B cell (primary cell): ENCODE results near the gene LMO3. TPM values are rescaled to one million over a fixed set of nuclear protein-coding genes. Genes with fewer than 3 reads are reported as not detected.

Experiments
- ATAC-seq: fragments of 200-7000 bp; cut with Tn5 transposase; one replicate; pipeline ENCODE4 v1.10.0; 2021; ENCODE audit warnings: low read depth, mild to moderate bottlenecking, moderate number of reproducible peaks, moderate library complexity
- CTCF ChIA-PET: fragments of 350-600 bp; sonication (Branson Sonifier 250); formaldehyde crosslinking; loops from one replicate; lab custom pipeline; 2021; ENCODE audit warnings: antibody characterized with exemption, inconsistent platforms; lab: Charles Lee
- POLR2A ChIA-PET: fragments of 350-600 bp; sonication (Branson Sonifier 250); formaldehyde crosslinking; loops from one replicate; lab custom pipeline; 2021; ENCODE audit warnings: antibody characterized with exemption; lab: Charles Lee
- DNase-seq: peaks from one replicate; pipeline ENCODE4 v3.0.0; 2013
- H2AFZ ChIP-seq: 2 replicates; pipeline ENCODE4 v1.6.1; 2012; ENCODE audit warnings: mild to moderate bottlenecking, low read depth, low read length; ENCODE audit not compliant: insufficient read depth, poor library complexity, severe bottlenecking
- H3K27ac ChIP-seq, 2 donors: 1 replicate in 1 of 2; 2 replicates in 1 of 2; pipeline ENCODE4 v1.5.1; 2012 to 2013; ENCODE audit warnings: low read length in 2 of 2, mild to moderate bottlenecking in 2 of 2, moderate library complexity in 1 of 2
- H3K27me3 ChIP-seq, 4 experiments: fragments of 200-600 bp in 1 of 4; sonication (generic) in 1 of 4; replicated peaks in 1 of 4; 1 replicate in 2 of 4; 2 replicates in 2 of 4; pipeline versions ENCODE4 v1.6.1 to v1.7.0; 2013 to 2016; ENCODE audit warnings: low read length in 3 of 4, mild to moderate bottlenecking in 2 of 4, mixed read lengths in 1 of 4, moderate library complexity in 1 of 4; ENCODE audit not compliant: insufficient read depth in 4 of 4, control insufficient read depth in 3 of 4; ENCODE audit errors: control extremely low read depth in 1 of 4
- H3K36me3 ChIP-seq, 2 experiments: replicated peaks in 1 of 2; 1 replicate in 1 of 2; 2 replicates in 1 of 2; pipeline versions ENCODE4 v1.6.1 to v1.7.1; 2013; ENCODE audit warnings: low read length in 1 of 2; ENCODE audit not compliant: insufficient read depth in 2 of 2, control insufficient read depth in 1 of 2; ENCODE audit errors: control extremely low read depth in 1 of 2, extremely low read depth in 1 of 2
- H3K4me1 ChIP-seq, 2 donors: fragments of 200-600 bp in 1 of 2; sonication (generic) in 1 of 2; 1 replicate in 1 of 2; 2 replicates in 1 of 2; pipeline versions ENCODE4 v1.5.1 to v1.6.1; 2013 to 2017; ENCODE audit warnings: low read length in 2 of 2; ENCODE audit not compliant: control insufficient read depth in 2 of 2, insufficient read depth in 2 of 2
- H3K4me2 ChIP-seq: replicated peaks from 2 replicates; pipeline ENCODE3; 2012; ENCODE audit warnings: mild to moderate bottlenecking, low read depth, low read length; ENCODE audit not compliant: poor library complexity, severe bottlenecking
- H3K4me3 ChIP-seq, 5 experiments: fragments of 200-600 bp in 1 of 5; sonication (generic) in 1 of 5; 1 replicate in 3 of 5; 2 replicates in 2 of 5; pipeline versions ENCODE4 v1.5.1 to v1.7.0; 2011 to 2016; ENCODE audit warnings: low read length in 4 of 5, mild to moderate bottlenecking in 4 of 5, low read depth in 2 of 5, control low read depth in 1 of 5, moderate library complexity in 1 of 5; ENCODE audit not compliant: insufficient read depth in 1 of 5; ENCODE audit errors: control extremely low read depth in 1 of 5, extremely low read depth in 1 of 5
- H3K79me2 ChIP-seq: fragments of 200-600 bp; sonication (generic); one replicate; pipeline ENCODE4 v1.6.0; 2016; ENCODE audit warnings: low read length; ENCODE audit not compliant: control insufficient read depth, insufficient read depth
- H3K9ac ChIP-seq: fragments of 200-600 bp; sonication (generic); 2 replicates; pipeline ENCODE4 v1.6.1; 2017; ENCODE audit warnings: mild to moderate bottlenecking, low read length, moderate library complexity
- H3K9me3 ChIP-seq, 3 donors: one replicate each; pipeline versions ENCODE4 v1.6.1 to v1.7.1; 2013; ENCODE audit warnings: low read length in 2 of 3; ENCODE audit not compliant: control insufficient read depth in 2 of 3, insufficient read depth in 1 of 3; ENCODE audit errors: control extremely low read depth in 1 of 3
- H4K20me1 ChIP-seq: 2 replicates; pipeline ENCODE4 v1.6.0; 2012; ENCODE audit warnings: mild to moderate bottlenecking, low read length; ENCODE audit not compliant: insufficient read depth, control insufficient read depth, poor library complexity, severe bottlenecking
- H3K27ac Mint-ChIP-seq: one replicate; pipeline ENCODE4 v1.8.0; 2021; ENCODE audit warnings: mixed read lengths
- H3K27me3 Mint-ChIP-seq: one replicate; pipeline ENCODE4 v1.8.0; 2021; ENCODE audit warnings: mixed read lengths
- H3K4me1 Mint-ChIP-seq: one replicate; pipeline ENCODE4 v1.8.0; 2021; ENCODE audit warnings: mixed read lengths
- H3K4me3 Mint-ChIP-seq: one replicate; pipeline ENCODE4 v1.8.0; 2021; ENCODE audit warnings: mixed read lengths
- H3K9me3 Mint-ChIP-seq: one replicate; pipeline ENCODE4 v1.8.0; 2022; ENCODE audit warnings: mixed read lengths; ENCODE audit not compliant: insufficient read depth
- EZH2 ChIP-seq: IDR thresholded peaks from 2 replicates; pipeline ENCODE4 v1.6.1; 2012; ENCODE audit warnings: borderline replicate concordance, low read depth, mild to moderate bottlenecking, moderate library complexity, low read length; ENCODE audit not compliant: insufficient read depth, poor library complexity, severe bottlenecking
- WGBS: methylation state at CpG from one replicate; pipeline ENCODE4 v1.1.5; 2013; ENCODE audit warnings: missing lambda C conversion rate; ENCODE audit not compliant: insufficient coverage; 5-methylcytosine and 5-hydroxymethylcytosine counted together
- intact Hi-C: fragments of 100-400 bp; cut with micrococcal nuclease; formaldehyde crosslinking; loops from one replicate; pipeline ENCODE4 v1.10.0; 2022
- polyA plus RNA-seq: library from polyadenylated mRNA; depleted of rRNA; stranded (reverse); fragments of >200 nt; gene quantifications from 2 replicates; pipeline ENCODE4 v1.2.3, GENCODE V29; 2012
- total RNA-seq, 2 donors: library from RNA; stranded (reverse); fragments of 120-200 nt in 1 of 2; gene quantifications; 1 replicate in 1 of 2; 2 replicates in 1 of 2; pipeline versions ENCODE4 v1.2.3 to v1.2.4, GENCODE V29; 2013 to 2022
- TF ChIP-seq, protein P1 (sequence below): fragments of 200-600 bp; IDR thresholded peaks from one replicate; pipeline ENCODE4 v1.8.0; 2022; ENCODE audit warnings: antibody characterized with exemption, mild to moderate bottlenecking

The LMO3 gene
- total and polyA plus RNA-seq, 2 donors (not counting 1 experiment from before 2014, with no cell fraction given): not detected

DNA sequence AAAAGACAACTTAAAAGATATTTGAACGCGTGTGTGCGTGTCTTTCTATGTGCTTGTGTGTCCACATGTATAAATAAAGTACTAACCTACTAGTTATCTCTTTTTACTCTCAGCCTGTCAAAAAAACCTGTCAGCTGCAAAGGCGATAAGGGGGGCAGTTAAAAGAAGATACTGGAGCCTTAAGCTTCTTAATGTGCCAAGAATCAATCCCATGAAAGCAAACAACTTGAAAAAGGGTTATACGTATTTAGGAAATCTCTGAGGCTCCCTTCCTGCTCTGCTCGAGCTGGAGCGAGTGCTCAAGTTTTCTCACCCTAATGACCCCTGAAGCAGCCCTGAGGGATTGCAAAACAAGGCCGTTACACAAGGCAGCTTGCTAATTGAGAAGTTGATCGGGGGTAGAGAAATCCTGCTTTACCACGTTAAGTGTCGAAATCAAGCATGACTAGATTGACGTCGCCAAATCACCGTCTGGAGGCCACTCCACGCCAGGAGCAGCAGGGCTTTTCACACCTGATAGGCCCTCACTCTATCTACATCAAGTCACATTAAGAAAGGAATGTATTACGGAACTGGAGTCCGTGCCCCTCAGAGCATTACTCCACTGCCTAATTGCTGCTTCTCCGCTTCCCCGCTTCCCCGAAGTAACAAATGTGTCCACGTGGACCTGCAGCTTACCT lies 32.4 kb downstream of the LMO3 start:
- H4K20me1 ChIP-seq: no peaks in the 10 kb centered on the region
- DNase-seq (no peak), ATAC-seq (no peak)
- H3K27me3 ChIP-seq: no peaks in the 10 kb centered on the region
- no peak overlapping the region for H3K27ac ChIP-seq
- POLR2A ChIA-PET: no interaction called here
- H3K4me2 ChIP-seq: no peak overlapping the region
- Mint-ChIP-seq H3K4me3 (no peak overlapping the region), H3K9me3 (no peaks in the 10 kb centered on the region), H3K27me3 (no peaks in the 10 kb centered on the region), H3K4me1 (no peaks in the 10 kb centered on the region), H3K27ac (no peak overlapping the region)
- TF ChIP-seq EZH2: no peak
- TF ChIP-seq, protein P1, sequence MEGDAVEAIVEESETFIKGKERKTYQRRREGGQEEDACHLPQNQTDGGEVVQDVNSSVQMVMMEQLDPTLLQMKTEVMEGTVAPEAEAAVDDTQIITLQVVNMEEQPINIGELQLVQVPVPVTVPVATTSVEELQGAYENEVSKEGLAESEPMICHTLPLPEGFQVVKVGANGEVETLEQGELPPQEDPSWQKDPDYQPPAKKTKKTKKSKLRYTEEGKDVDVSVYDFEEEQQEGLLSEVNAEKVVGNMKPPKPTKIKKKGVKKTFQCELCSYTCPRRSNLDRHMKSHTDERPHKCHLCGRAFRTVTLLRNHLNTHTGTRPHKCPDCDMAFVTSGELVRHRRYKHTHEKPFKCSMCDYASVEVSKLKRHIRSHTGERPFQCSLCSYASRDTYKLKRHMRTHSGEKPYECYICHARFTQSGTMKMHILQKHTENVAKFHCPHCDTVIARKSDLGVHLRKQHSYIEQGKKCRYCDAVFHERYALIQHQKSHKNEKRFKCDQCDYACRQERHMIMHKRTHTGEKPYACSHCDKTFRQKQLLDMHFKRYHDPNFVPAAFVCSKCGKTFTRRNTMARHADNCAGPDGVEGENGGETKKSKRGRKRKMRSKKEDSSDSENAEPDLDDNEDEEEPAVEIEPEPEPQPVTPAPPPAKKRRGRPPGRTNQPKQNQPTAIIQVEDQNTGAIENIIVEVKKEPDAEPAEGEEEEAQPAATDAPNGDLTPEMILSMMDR: no peak
- H2AFZ ChIP-seq: no peak overlapping the region
- intact Hi-C loops: no loop called here
- no peak overlapping the region for H3K4me3 ChIP-seq
- H3K9ac ChIP-seq: no peak overlapping the region
- no peaks in the 10 kb centered on the region for H3K4me1 ChIP-seq
- WGBS: 62% methylated on average over 12 of the region's 21 CpGs
- no peaks in the 10 kb centered on the region for H3K36me3 ChIP-seq
- CTCF ChIA-PET: no interaction called here
- H3K9me3 ChIP-seq: peaks cover 0 to 2% (median 0%) of the 10 kb centered on the region in 3 donors
- H3K79me2 ChIP-seq: no peaks in the 10 kb centered on the region

DNA sequence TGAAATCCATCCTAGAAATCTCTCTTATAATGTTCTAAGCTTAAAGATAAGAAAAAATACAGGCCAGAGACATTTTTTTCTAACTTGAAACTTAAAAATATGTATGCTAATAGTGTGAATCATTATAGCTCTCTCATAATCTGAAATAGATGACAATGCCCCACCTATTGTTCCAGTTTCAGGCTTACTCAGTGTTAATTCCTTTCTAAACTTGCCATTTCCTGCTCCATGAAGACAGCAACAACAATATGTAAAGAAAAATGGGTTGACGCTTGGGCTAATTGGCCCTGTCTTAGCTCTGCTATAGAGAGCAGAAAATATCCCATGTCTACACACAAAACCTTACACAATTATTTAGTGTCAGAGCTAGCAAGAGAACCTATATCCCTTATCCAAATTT lies 37.1 kb downstream of the LMO3 start:
- H3K4me1 ChIP-seq: no peaks in the 10 kb centered on the region
- CTCF ChIA-PET: no interaction called here
- no peak overlapping the region for H3K9ac ChIP-seq
- no peak overlapping the region for H2AFZ ChIP-seq
- Mint-ChIP-seq H3K4me3 (no peak overlapping the region), H3K27ac (no peak overlapping the region), H3K4me1 (no peaks in the 10 kb centered on the region), H3K9me3 (no peaks in the 10 kb centered on the region), H3K27me3 (no peaks in the 10 kb centered on the region)
- intact Hi-C loops: no loop called here
- H3K9me3 ChIP-seq: no peaks in the 10 kb centered on the region
- H4K20me1 ChIP-seq: no peaks in the 10 kb centered on the region
- H3K36me3 ChIP-seq: no peaks in the 10 kb centered on the region
- 71% methylated on average over 1 of the region's 1 CpG for WGBS
- no peak for TF ChIP-seq EZH2
- TF ChIP-seq, protein P1: no peak
- H3K4me3 ChIP-seq: no peak overlapping the region
- H3K79me2 ChIP-seq: no peaks in the 10 kb centered on the region
- H3K27ac ChIP-seq: no peak overlapping the region
- POLR2A ChIA-PET: no interaction called here
- no peak overlapping the region for H3K4me2 ChIP-seq
- DNase-seq (no peak), ATAC-seq (no peak)
- no peaks in the 10 kb centered on the region for H3K27me3 ChIP-seq
